Measurements from ENCODE around the gene GBX2.
A peak's percentile ranks its signal among the peaks of the same experiment; 100 is the strongest.

GBX2 gene

GRCh38 chr2:236168110-236169080 lies at the start of gene GBX2:
TSS of gene GBX2 (minus strand) at chr2:236168386. CDS start at chr2:236167971, 415 bp downstream.
- no peak for DNase-seq (ENCODE audit: low read depth, low spot score)

- no peak for DNase-seq (ENCODE audit: low read depth, low spot score)
These were observed 49.7 kb upstream of the GBX2 start for GRCh38 chr2:236217926-236218325.

- DNase-seq (ENCODE audit: low read depth, low spot score) = no peak
These were observed 48.5 kb upstream of the GBX2 start for GRCh38 chr2:236216711-236217110.

GRCh38 chr2:236215761-236216333 lies 47.7 kb upstream of the GBX2 start:
- no peak for DNase-seq (ENCODE audit: low read depth, low spot score)

GRCh38 chr2:236215196-236215595 lies 47.0 kb upstream of the GBX2 start:
- DNase-seq (ENCODE audit: low read depth, low spot score) = no peak

- DNase-seq (ENCODE audit: low read depth, low spot score) = no peak
These were observed 46.3 kb upstream of the GBX2 start for GRCh38 chr2:236214376-236214995.

GRCh38 chr2:236211296-236211695 lies 43.1 kb upstream of the GBX2 start:
- DNase-seq (ENCODE audit: low read depth, low spot score) = no peak

- no peak for DNase-seq (ENCODE audit: low read depth, low spot score)
These were observed 42.4 kb upstream of the GBX2 start for GRCh38 chr2:236210536-236210935.

GRCh38 chr2:236209996-236210395 lies 41.8 kb upstream of the GBX2 start:
- DNase-seq (ENCODE audit: low read depth, low spot score) = no peak

GRCh38 chr2:236209535-236209934 lies 41.3 kb upstream of the GBX2 start:
- DNase-seq (ENCODE audit: low read depth, low spot score) = peak; percentile 60

- DNase-seq (ENCODE audit: low read depth, low spot score) = no peak
These were observed 40.1 kb upstream of the GBX2 start for GRCh38 chr2:236208019-236208926.

GRCh38 chr2:236207472-236207871 lies 39.3 kb upstream of the GBX2 start:
- no peak for DNase-seq (ENCODE audit: low read depth, low spot score)

GRCh38 chr2:236205867-236206645 lies 37.9 kb upstream of the GBX2 start:
- DNase-seq (ENCODE audit: low read depth, low spot score) = no peak

- no peak for DNase-seq (ENCODE audit: low read depth, low spot score)
These were observed 36.8 kb upstream of the GBX2 start for GRCh38 chr2:236204953-236205352.

GRCh38 chr2:236200378-236200777 lies 32.2 kb upstream of the GBX2 start:
- DNase-seq (ENCODE audit: low read depth, low spot score) = no peak

GRCh38 chr2:236196366-236196765 lies 28.2 kb upstream of the GBX2 start:
- no peak for DNase-seq (ENCODE audit: low read depth, low spot score)

GRCh38 chr2:236195726-236196125 lies 27.5 kb upstream of the GBX2 start:
- no peak for DNase-seq (ENCODE audit: low read depth, low spot score)

- no peak for DNase-seq (ENCODE audit: low read depth, low spot score)
These were observed 26.6 kb upstream of the GBX2 start for GRCh38 chr2:236194786-236195185.

- DNase-seq (ENCODE audit: low read depth, low spot score) = no peak
These were observed 24.8 kb upstream of the GBX2 start for GRCh38 chr2:236193026-236193425.

GRCh38 chr2:236190674-236191073 lies 22.5 kb upstream of the GBX2 start:
- DNase-seq (ENCODE audit: low read depth, low spot score) = no peak

- DNase-seq (ENCODE audit: low read depth, low spot score) = no peak
These were observed 16.5 kb upstream of the GBX2 start for GRCh38 chr2:236184701-236185100.
